Smooth muscle cell (in vitro differentiated cells): Measurements from ENCODE around the gene RPTOR. TPM values are rescaled to one million over a fixed set of nuclear protein-coding genes. Genes with fewer than 3 reads are reported as not detected.

Experiments
- DNase-seq: peaks from one replicate; lab custom pipeline; 2025; ENCODE audit not compliant: unreplicated experiment; lab: John Stamatoyannopoulos, UW
- H2AFZ ChIP-seq: fragments of 200-600 bp; sonication (generic); 2 replicates; pipeline ENCODE4 v1.6.0; 2016; ENCODE audit warnings: antibody characterized with exemption, low read depth, mild to moderate bottlenecking
- H3F3A ChIP-seq: fragments of 200-600 bp; sonication (generic); 2 replicates; pipeline ENCODE4 v1.6.0; 2017; ENCODE audit warnings: antibody characterized with exemption, low read depth
- H3K27ac ChIP-seq: fragments of 200-600 bp; sonication (generic); 2 replicates; pipeline ENCODE4 v1.5.1; 2016; ENCODE audit warnings: low read depth, mild to moderate bottlenecking
- H3K27me3 ChIP-seq: fragments of 200-600 bp; sonication (generic); 2 replicates; pipeline ENCODE4 v1.6.1; 2016; ENCODE audit warnings: low read depth, mild to moderate bottlenecking
- H3K36me3 ChIP-seq: fragments of 200-600 bp; sonication (generic); 2 replicates; pipeline ENCODE4 v1.5.1; 2016; ENCODE audit warnings: low read depth
- H3K4me1 ChIP-seq: fragments of 200-600 bp; sonication (generic); 2 replicates; pipeline ENCODE4 v1.5.1; 2016; ENCODE audit warnings: low read depth
- H3K4me2 ChIP-seq: fragments of 200-600 bp; sonication (generic); 2 replicates; pipeline ENCODE4 v1.6.0; 2016; ENCODE audit warnings: mild to moderate bottlenecking
- H3K4me3 ChIP-seq: fragments of 200-600 bp; sonication (generic); 2 replicates; pipeline ENCODE4 v1.5.1; 2016; ENCODE audit warnings: mild to moderate bottlenecking
- H3K79me2 ChIP-seq: fragments of 200-600 bp; sonication (generic); 2 replicates; pipeline ENCODE4 v1.6.0; 2016; ENCODE audit warnings: low read depth, mild to moderate bottlenecking
- H3K9ac ChIP-seq: fragments of 200-600 bp; sonication (generic); 2 replicates; pipeline ENCODE4 v1.6.0; 2016; ENCODE audit warnings: low read depth
- H3K9me3 ChIP-seq: fragments of 200-600 bp; sonication (generic); replicated peaks from 2 replicates; pipeline ENCODE4 v1.5.1; 2016; ENCODE audit warnings: low read depth
- H4K20me1 ChIP-seq: fragments of 200-600 bp; sonication (generic); 2 replicates; pipeline ENCODE4 v1.6.0; 2016; ENCODE audit warnings: low read depth
- CTCF ChIP-seq: fragments of 200-600 bp; sonication (generic); IDR thresholded peaks from 2 replicates; pipeline ENCODE4 v1.5.1; 2017; ENCODE audit warnings: borderline replicate concordance, mild to moderate bottlenecking, antibody characterized with exemption; ENCODE audit not compliant: insufficient read depth, poor library complexity, severe bottlenecking
- WGBS: methylation state at CpG from one replicate; pipeline ENCODE4 v1.1.7; 2016; ENCODE audit warnings: low lambda C conversion rate; 5-methylcytosine and 5-hydroxymethylcytosine counted together
- polyA plus RNA-seq: library from polyadenylated mRNA; unstranded; fragments of >200 nt; fragmentation: Nextera tagmentation; extraction: Ambion mirVana; gene quantifications from 2 replicates; pipeline ENCODE4 v1.2.1, GENCODE V29; 2016
- total RNA-seq: library from RNA; depleted of rRNA; stranded (reverse); fragments of >200 nt; gene quantifications from 2 replicates; pipeline ENCODE4 v1.2.3, GENCODE V29; 2014

RPTOR gene
- total and polyA plus RNA-seq, 2 experiments from 2014 or later = 10.6 to 12.2 TPM

GRCh38 chr17:80860101-80860671, 315.5 kb downstream of the RPTOR start:
- no peaks in the 10 kb centered on the region for H3F3A ChIP-seq
- no peak overlapping the region for H3K4me2 ChIP-seq
- H4K20me1 ChIP-seq = no peaks in the 10 kb centered on the region
- H3K27ac ChIP-seq = no peak overlapping the region
- no peaks in the 10 kb centered on the region for H3K4me1 ChIP-seq
- H3K79me2 ChIP-seq = no peaks in the 10 kb centered on the region
- no peak overlapping the region for H3K4me3 ChIP-seq
- H2AFZ ChIP-seq = no peak overlapping the region
- WGBS = 96% methylated on average over 14 of the region's 20 CpGs
- no peak overlapping the region for H3K9ac ChIP-seq
- no peak for TF ChIP-seq CTCF
- no peaks in the 10 kb centered on the region for H3K27me3 ChIP-seq
- H3K9me3 ChIP-seq = no peaks in the 10 kb centered on the region
- DNase-seq = no peak
- H3K36me3 ChIP-seq = no peaks in the 10 kb centered on the region

GRCh38 chr17:80860703-80861417, 316.2 kb downstream of the RPTOR start:
- H3K4me1 ChIP-seq = no peaks in the 10 kb centered on the region
- no peaks in the 10 kb centered on the region for H3K27me3 ChIP-seq
- no peak overlapping the region for H3K4me3 ChIP-seq
- no peak overlapping the region for H3K9ac ChIP-seq
- no peak overlapping the region for H2AFZ ChIP-seq
- 87% methylated on average over 11 of the region's 11 CpGs for WGBS
- no peak overlapping the region for H3K4me2 ChIP-seq
- no peaks in the 10 kb centered on the region for H3K79me2 ChIP-seq
- H3F3A ChIP-seq = no peaks in the 10 kb centered on the region
- no peak for TF ChIP-seq CTCF
- H3K9me3 ChIP-seq = no peaks in the 10 kb centered on the region
- H3K27ac ChIP-seq = no peak overlapping the region
- H4K20me1 ChIP-seq = no peaks in the 10 kb centered on the region
- H3K36me3 ChIP-seq = no peaks in the 10 kb centered on the region
- no peak for DNase-seq

GRCh38 chr17:80861418-80861815, 316.8 kb downstream of the RPTOR start:
- Histone ChIP-seq H3K4me1 (no peaks in the 10 kb centered on the region), H3K27me3 (no peaks in the 10 kb centered on the region), H3K9ac (no peak overlapping the region), H3K9me3 (no peaks in the 10 kb centered on the region), H3K36me3 (no peaks in the 10 kb centered on the region), H3F3A (no peaks in the 10 kb centered on the region), H2AFZ (no peak overlapping the region), H3K27ac (no peak overlapping the region), H4K20me1 (no peaks in the 10 kb centered on the region), H3K79me2 (no peaks in the 10 kb centered on the region), H3K4me3 (no peak overlapping the region), H3K4me2 (no peak overlapping the region)
- TF ChIP-seq CTCF = no peak
- 90% methylated on average over 11 of the region's 11 CpGs for WGBS
- no peak for DNase-seq

- Histone ChIP-seq H3K4me3 (no peak overlapping the region), H2AFZ (no peak overlapping the region), H3F3A (no peaks in the 10 kb centered on the region), H3K4me2 (no peak overlapping the region), H3K36me3 (no peaks in the 10 kb centered on the region), H3K9ac (no peak overlapping the region), H3K27ac (no peak overlapping the region), H4K20me1 (no peaks in the 10 kb centered on the region), H3K79me2 (no peaks in the 10 kb centered on the region), H3K4me1 (no peaks in the 10 kb centered on the region), H3K27me3 (no peaks in the 10 kb centered on the region), H3K9me3 (no peaks in the 10 kb centered on the region)
- DNase-seq = peak; percentile 12
- WGBS = 60% methylated on average over 8 of the region's 8 CpGs
- TF ChIP-seq CTCF = peak; percentile 40
Observed at GRCh38 chr17:80861892-80862291, 317.3 kb downstream of the RPTOR start.
